GM06990 (cell line): ENCODE results near the gene NLK.
"Not testable (repeated sequence)": the region's sequence is repeated elsewhere in the genome, so short reads cannot be mapped to it uniquely, and the experiment has no call there.

Experiments used
- DNase-seq: peaks from one replicate; pipeline ENCODE4 v3.0.0-alpha.2; 2011; ENCODE audit not compliant: insufficient read length; ENCODE audit errors: extremely low read depth
- H3K27me3 ChIP-seq: replicated peaks from 2 replicates; pipeline ENCODE4 v1.6.0; 2011; ENCODE audit warnings: low read length; ENCODE audit not compliant: control insufficient read depth, insufficient read depth
- H3K36me3 ChIP-seq: 2 replicates; pipeline ENCODE4 v1.5.1; 2011; ENCODE audit warnings: low read length; ENCODE audit not compliant: control insufficient read depth, insufficient read depth
- H3K4me3 ChIP-seq: replicated peaks from 2 replicates; pipeline ENCODE4 v1.5.1; 2011; ENCODE audit warnings: low read depth, mild to moderate bottlenecking, control low read depth, low read length
- TF ChIP-seq, protein P1 (sequence below): IDR thresholded peaks from 2 replicates; pipeline ENCODE4 v1.5.1; 2011; ENCODE audit warnings: low read length, control low read depth, mild to moderate bottlenecking, inconsistent platforms; ENCODE audit not compliant: insufficient read depth, poor library complexity, severe bottlenecking

Gene NLK

DNA sequence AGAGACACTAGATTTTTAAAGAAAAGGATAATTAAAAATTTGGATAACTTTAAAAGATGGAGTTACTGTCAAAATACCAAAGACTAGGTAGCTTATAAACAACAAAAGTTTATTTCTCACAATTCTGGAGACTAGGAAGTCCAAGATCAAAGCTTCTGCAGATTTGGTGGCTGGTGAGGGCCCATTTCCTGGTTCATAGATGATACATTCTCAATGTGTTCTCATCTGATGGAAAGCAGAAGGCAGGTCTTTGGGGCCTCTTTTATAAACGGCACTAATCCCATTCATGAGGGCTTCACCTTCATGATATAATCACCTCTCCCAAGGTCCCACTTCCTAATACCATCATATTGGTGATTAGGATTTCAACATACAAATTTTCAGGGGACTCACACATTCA lies 33.7 kb downstream of the NLK start:
- Histone ChIP-seq H3K36me3 (no peaks in the 10 kb centered on the region), H3K27me3 (no peaks in the 10 kb centered on the region), H3K4me3 (no peak overlapping the region)
- TF ChIP-seq, protein P1, sequence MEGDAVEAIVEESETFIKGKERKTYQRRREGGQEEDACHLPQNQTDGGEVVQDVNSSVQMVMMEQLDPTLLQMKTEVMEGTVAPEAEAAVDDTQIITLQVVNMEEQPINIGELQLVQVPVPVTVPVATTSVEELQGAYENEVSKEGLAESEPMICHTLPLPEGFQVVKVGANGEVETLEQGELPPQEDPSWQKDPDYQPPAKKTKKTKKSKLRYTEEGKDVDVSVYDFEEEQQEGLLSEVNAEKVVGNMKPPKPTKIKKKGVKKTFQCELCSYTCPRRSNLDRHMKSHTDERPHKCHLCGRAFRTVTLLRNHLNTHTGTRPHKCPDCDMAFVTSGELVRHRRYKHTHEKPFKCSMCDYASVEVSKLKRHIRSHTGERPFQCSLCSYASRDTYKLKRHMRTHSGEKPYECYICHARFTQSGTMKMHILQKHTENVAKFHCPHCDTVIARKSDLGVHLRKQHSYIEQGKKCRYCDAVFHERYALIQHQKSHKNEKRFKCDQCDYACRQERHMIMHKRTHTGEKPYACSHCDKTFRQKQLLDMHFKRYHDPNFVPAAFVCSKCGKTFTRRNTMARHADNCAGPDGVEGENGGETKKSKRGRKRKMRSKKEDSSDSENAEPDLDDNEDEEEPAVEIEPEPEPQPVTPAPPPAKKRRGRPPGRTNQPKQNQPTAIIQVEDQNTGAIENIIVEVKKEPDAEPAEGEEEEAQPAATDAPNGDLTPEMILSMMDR: no peak
- no peak for DNase-seq

DNA sequence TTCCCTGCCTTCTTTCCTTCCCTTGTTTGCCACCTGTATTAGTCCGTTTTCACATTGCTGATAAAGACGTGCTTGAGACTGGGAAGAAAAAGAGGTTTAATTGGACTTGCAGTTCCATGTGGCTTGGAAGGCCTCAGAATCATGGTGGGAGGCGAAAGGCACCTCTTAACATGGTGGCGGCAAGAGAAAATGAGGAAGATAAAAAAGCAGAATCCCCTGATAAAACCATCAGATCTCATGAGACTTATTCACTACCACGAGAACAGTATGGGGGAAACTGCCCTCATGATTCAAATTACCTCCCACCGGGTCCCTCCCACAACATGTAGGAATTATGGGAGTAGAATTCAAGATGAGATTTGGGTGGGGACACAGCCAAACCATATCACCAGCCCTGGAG lies 34.7 kb downstream of the NLK start:
- not testable (repeated sequence) for DNase-seq, H3K36me3 ChIP-seq, H3K27me3 ChIP-seq, H3K4me3 ChIP-seq

DNA sequence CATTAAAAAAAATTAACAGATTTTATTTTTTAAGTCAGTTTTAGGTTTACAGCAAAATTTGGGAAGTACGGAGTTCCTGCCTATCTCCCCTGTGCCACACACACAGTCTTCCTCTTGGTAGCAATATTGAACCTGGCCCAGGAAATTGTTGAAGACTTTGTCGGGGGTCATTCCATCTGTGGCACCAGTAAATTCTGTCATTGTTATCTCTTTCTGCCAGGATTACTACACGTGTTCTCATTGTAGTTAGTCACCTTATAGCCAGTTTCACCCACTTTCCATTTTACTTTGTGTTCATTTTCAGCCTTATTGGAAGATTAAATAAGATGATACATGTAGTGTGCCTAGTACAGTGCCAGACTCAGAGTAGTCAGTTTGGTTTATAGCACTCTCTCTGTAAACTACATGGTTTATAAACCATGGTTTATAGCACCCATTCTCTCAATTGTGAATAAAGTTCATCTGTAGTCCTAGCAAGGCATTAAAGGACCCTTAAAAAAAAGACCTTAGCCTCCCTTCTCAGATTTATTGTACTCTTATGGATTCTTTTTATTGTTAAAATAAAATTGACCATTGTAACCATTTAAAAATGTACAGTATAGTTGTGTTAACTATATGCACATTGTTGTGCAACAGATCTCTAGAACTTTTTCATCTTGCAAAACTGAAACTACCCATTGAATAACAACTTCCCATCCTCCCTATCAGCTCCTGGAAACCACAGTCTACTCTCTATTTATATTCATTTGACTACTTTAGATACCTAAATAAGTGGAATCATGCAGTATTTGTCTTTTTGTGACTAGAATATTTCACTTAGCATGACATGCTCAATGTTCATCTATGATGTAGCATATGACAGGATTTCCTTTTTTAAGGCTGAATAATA lies 36.1 kb downstream of the NLK start:
- Histone ChIP-seq H3K27me3 (no peaks in the 10 kb centered on the region), H3K4me3 (no peak overlapping the region), H3K36me3 (no peaks in the 10 kb centered on the region)
- TF ChIP-seq, protein P1: no peak
- DNase-seq: no peak

DNA sequence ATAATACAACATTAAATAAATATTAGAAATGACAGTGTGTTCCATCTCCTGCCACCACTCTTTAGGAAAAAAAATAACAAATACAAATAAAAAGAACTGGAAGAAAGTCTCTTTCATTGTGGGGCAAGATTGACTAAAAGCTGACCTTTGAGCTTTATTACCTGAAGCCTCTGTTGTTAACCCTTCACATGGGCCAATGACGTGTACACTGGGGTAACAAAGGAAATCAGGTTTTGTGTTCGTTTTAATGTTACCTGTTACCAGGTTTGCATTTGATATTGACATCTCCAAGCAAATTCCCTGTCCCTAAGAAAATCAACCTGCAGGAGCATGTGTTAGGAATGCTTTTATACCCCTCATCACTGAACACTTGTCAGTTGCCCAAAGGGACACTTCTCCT lies 39.0 kb downstream of the NLK start:
- H3K27me3 ChIP-seq: no peaks in the 10 kb centered on the region
- TF ChIP-seq, protein P1: no peak
- DNase-seq: no peak
- H3K36me3 ChIP-seq: no peaks in the 10 kb centered on the region
- H3K4me3 ChIP-seq: no peak overlapping the region

DNA sequence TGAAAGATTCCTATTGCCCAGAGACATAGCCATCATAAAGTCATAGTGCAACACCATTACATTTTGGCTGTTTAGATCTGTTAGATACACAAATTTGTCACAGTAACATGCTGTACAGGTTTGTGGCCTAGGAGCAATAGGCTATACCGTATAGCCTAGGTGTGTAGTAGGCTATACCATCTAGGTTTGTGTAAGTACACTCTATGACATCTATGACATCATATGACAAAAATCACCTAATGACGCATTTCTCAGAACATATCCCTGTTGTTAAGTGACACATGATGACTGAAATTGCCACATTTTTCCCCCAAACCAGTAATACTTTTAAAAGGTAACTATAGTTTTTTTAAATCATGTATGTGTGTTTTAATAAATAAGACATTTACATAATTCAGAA lies 43.3 kb downstream of the NLK start:
- Histone ChIP-seq H3K36me3 (no peaks in the 10 kb centered on the region), H3K27me3 (no peaks in the 10 kb centered on the region), H3K4me3 (no peak overlapping the region)
- TF ChIP-seq, protein P1: no peak
- DNase-seq: no peak

DNA sequence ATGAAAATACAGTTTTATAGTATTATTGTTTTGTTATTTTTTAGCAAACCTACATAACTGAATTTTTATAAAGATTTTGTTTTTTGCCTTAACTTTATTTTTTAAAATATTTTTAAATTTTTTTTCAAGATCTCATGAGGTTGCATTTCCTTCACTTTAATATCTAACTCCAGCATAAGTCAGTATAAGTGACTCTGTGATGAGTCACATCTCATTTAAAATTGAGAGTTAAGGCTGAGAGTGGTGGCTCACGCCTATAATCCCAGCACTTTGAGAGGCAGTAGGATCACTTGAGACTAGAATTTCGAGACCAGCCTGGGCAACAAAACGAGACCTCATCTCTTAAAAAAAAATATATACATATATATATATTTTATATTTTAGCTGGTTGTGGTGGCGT lies 44.0 kb downstream of the NLK start:
- no peak for DNase-seq
- no peaks in the 10 kb centered on the region for H3K36me3 ChIP-seq
- H3K27me3 ChIP-seq: no peaks in the 10 kb centered on the region
- TF ChIP-seq, protein P1: no peak
- H3K4me3 ChIP-seq: no peak overlapping the region
